Thyroid gland (tissue), 4 donors: ENCODE data around the gene USP28.

Experiments used
- CTCF ChIP-seq, 6 experiments: fragments of 200-600 bp in 3 of 6; fragments of 450-650 bp in 3 of 6; sonication (generic) in 3 of 6; IDR thresholded peaks; one replicate each; pipeline ENCODE4 v1.5.1; 2016 to 2019; ENCODE audit warnings: antibody characterized with exemption in 6 of 6, mild to moderate bottlenecking in 2 of 6, inconsistent platforms in 1 of 6, moderate library complexity in 1 of 6
- POLR2A ChIP-seq, 2 donors: fragments of 450-650 bp; IDR thresholded peaks; one replicate each; pipeline ENCODE4 v1.6.1; 2017; ENCODE audit warnings: antibody characterized with exemption in 2 of 2, mild to moderate bottlenecking in 2 of 2, moderate library complexity in 1 of 2

DNA sequence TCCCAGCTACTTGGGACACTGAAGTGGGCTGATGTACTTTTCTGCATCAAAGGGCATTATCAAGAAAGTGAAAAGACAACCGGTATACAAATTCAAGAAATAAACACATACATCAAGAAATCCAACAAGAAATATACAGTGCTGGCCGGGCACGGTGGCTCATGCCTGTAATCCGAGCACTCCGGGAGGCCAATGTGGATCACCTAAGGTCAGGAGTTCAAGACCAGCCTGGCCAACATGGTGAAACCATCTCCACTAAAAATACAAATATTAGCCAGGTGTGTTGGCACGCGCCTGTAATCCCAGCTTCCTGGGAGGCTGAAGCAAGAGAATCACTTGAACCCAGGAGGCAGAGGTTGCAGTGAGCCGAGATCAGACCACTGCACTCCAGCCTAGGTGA is 9.5 kb downstream of the USP28 start:
- no peak for TF ChIP-seq CTCF (IDR thresholded peaks at IDR 0.05)
- TF ChIP-seq POLR2A (IDR thresholded peaks at IDR 0.05): no peak
